Middle frontal gyrus (tissue), 1 donor: ENCODE data around the gene MTFR1L.

Experiments
- DNase-seq: peaks from one replicate; pipeline ENCODE4 v3.0.0-alpha.2; 2015; ENCODE audit warnings: low spot score; ENCODE audit errors: extremely low spot score

Gene MTFR1L

GRCh38 chr1:25790472-25790871 lies 29.3 kb upstream of the MTFR1L start:
- no peak for DNase-seq

- DNase-seq: no peak
Observed at GRCh38 chr1:25792115-25792514, 27.6 kb upstream of the MTFR1L start.

GRCh38 chr1:25793585-25794170 lies 26.1 kb upstream of the MTFR1L start:
- DNase-seq: no peak

- DNase-seq: no peak
Observed at GRCh38 chr1:25794325-25794724, 25.4 kb upstream of the MTFR1L start.

DNA sequence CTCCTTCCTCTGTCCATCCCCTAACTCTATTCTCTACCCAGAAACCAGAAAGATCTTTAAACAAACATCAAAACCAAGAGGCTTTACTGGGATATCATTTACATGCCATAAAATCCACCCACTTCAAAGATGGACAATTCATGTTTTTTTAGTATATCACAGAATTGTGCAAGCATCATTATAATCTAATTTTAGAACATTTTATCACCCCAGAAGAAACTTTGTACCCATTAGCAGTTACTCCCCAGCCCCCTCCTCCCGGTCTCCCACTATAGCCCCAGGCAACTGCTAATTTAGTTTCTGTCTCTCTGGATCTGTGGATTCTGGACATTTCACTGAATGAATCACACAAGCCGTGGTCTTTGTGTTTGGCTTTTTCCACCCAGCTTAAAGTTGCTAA lies 24.5 kb upstream of the MTFR1L start:
- no peak for DNase-seq

DNA sequence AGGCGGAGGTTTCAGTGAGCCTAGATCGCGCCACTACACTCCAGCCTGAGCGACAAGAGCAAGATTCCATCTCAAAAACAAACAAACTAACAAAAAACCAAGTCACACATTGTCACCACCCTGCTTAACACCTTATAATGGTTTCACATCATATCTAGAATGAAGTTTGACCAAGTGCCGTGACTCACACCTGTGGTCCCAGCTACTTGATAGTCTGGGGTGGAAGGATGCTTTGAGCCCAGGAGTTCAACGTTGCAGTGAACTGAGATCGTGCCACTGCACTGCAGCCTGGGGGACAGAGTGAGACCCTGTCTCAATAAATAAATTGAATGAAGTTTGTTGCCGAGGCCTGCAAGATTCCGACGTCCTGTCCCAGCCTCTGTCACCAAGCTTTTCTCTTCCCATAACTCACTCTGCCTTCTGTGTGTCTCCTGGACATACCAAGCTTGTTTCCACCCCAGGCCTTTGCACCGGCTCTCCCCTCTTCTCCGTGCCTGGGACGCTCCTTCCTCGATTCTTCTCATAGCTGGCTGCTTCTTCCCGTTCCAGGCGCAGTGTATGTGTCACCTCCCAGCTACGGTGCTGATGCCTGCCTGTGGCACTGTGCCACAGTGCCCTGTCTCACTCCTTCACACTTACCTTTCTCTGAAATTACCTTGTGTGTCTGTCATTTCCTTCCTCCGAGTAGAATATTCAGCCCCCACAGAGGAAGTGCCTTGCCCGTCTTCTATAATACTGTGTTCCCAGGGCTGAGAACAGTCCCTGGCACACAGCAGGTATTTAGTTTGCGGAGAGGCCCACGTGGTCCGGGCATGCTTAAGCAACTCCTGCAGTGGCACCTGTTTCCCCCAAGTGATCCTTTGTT lies 23.6 kb upstream of the MTFR1L start:
- DNase-seq: no peak

DNA sequence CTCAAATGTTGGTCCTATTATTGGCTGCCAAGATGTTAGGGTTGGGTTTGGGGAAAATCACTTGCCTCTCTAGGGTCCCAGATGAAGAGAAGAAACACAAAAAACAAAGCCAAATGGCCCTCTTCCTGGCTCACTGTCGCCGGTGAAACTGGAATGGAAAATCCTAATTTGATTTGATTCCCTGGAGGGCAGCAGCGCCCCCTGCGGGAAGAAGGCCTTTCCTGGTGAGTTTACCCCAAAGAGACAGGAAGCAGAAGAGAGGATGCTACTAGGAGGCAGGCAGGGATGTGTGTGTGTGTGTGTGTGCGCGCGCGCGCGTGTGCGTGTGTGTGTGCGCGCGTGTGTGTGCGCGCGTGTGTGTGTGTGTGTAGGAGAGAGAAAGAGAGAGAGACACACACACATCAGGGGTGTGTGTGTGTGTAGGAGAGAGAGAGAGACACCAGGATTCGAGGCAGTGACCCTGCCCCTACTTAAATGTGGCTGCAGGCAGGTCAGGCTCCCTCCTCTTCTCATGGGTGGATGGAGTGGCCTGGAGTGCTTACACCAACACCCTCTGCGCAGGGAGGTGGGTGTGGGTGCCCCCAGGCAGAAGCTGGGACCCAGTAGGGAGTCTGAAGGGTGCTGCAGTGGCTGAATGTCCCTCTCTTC lies 22.8 kb upstream of the MTFR1L start:
- DNase-seq: peak; percentile 49

GRCh38 chr1:25797939-25798338 lies 21.8 kb upstream of the MTFR1L start:
- DNase-seq: no peak

GRCh38 chr1:25798666-25799351 lies 20.9 kb upstream of the MTFR1L start:
- DNase-seq: no peak

DNA sequence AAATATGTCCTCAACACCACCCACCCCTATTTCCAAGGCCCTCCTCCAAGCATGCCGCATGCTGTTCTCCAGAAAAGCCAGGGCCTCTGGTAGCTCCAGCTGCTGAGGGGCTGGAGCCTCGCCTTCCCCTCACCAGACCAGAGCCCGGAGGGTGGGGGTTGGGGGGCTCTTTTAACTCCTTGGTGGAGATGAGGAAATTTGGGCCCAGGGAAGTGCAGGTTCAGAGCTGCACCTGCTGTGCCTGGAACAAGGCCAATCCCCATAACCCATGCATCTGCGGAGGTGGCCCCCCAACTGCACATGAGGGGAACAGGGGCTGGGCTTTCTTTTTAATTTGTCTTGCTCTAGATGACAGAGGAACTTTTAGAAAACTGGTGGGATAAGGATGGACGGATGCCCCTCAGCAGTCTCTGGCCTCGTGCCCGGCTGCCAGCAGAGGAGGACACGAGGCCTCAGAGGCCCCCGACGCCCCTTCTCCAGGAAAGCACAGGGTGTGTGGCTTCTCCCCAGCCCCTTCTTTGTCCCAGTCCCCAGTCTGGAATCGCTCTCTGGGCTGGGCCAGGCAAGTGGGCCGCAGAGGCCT lies 20.3 kb upstream of the MTFR1L start:
- no peak for DNase-seq

GRCh38 chr1:25799935-25800702 lies 19.6 kb upstream of the MTFR1L start, which contains the start of gene SELENON:
Gene SELENON, plus strand, starts transcription at chr1:25800193. Its CDS starts 38 bp downstream, at chr1:25800231.
- no peak for DNase-seq

DNA sequence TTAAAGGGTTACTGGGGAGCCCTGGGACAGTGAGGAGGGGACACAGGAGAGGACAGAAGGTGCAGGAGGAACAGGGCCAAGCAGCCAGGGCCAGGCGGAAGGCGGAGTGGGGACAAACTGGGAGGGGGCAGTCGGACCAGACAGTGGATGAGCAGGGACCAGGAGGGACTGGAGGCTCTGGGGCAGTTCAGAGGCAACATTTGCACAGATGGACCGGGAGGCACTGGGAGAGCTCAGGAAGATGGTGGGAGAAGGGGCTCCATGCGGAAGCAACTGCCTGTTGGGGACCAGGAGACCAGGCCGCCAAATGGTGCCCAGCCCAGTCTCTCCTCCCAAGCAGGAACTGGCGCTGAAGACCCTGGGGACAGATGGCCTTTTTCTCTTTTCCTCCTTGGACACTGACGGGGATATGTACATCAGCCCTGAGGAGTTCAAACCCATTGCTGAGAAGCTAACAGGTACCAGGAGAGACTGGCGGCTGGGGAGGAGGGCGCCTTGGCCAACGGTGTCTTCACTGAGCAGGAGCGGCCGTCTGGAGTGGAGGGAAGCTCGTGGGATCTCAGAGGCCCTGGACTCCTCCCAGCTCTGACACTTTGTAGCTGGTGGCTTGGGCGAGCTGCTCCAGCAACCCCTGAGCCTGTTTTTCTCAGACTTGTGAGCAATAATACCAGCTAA lies 18.9 kb upstream of the MTFR1L start:
- DNase-seq: no peak

DNA sequence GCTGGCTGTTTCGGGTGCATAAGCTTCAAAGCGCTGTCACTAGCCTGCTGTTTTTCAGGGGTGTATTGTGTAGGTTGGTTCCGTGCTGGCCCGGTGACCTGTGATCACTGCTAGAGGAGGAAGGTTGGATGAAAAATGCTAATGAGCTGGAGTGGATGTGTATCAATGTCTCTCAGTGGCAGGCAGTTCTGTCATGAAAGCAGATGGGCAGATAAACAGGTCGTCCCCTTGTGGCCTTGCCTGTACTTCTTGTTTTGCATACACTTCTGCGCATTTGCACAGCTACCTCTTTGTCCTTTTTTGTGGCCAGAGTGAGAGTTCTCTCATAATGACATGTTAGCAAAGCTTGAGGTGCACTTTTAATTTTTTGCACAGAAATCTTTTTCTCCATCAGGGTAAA lies 16.8 kb upstream of the MTFR1L start:
- no peak for DNase-seq

GRCh38 chr1:25803368-25803767 lies 16.4 kb upstream of the MTFR1L start:
- DNase-seq: no peak

DNA sequence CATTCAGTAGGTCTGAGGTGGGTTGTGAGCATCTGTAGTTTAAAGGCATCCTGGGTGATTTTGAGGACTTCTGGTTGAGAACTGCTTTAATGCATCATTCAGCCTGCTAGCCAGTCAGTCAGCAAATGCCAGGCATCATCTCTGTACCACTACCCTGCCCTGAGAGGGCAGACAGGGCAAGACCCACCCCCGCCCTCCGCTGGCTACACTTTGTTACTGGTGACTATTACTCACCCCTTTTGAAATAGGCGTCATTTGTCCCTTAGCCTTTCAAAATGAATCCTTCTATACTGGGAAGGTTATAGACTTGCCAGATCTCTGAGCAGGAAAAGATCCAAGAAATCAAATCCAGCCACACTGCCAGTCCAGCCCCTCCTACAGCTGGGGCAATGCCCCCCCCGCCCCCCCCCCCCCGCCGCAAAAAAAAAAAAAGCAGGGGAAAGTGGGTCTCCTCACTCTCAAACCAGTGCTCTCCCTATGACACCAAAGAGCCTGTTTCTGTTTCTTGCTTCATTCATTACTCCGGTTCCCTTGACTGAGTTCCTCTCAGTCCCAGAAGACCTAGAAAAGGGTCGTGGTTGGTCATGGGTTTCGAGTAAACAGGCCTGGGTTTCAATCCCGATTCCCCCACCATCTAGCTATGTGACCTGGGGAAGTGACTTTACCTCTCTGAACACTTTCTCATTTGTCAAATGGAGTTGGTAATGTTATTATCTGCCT lies 15.3 kb upstream of the MTFR1L start:
- DNase-seq: no peak

- DNase-seq: no peak
Observed at GRCh38 chr1:25804964-25805862, 14.5 kb upstream of the MTFR1L start.

- DNase-seq: peak; percentile 61
Observed at GRCh38 chr1:25805863-25806225, 13.9 kb upstream of the MTFR1L start.

- no peak for DNase-seq
Observed at GRCh38 chr1:25806418-25806817, 13.3 kb upstream of the MTFR1L start.
